ENCODE data around the gene MINDY4. TPM values are rescaled to one million over a fixed set of nuclear protein-coding genes. Genes with fewer than 3 reads are reported as not detected.

The MINDY4 gene
- total RNA-seq, 1 experiment from 2014 or later = 3.0 TPM

DNA sequence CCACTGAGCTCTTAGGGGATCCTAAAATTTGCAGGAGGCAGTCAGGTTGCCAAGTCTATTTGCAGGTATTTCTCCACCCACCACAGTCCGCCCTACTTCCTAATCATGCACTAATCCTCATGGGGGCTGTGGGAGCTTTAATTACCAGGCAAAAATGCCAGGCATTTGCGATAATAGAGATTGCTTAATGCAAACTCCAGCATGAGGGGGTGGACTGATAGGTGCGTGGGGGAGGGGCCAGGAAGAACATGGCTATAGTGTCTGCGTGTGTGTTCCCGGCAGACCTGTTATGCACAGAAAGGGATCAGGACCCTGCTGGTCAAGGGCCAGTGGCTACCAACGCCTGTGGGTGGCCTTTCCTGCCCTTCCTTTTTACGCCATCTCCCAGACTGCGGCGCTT, 124.8 kb downstream of the MINDY4 start:
- TF ChIP-seq EZH2 (IDR thresholded peaks at IDR 0.05; ENCODE audit: low read length, unreplicated experiment) = no peak
- no peak for TF ChIP-seq CTCF (conservative IDR thresholded peaks at IDR 0.05; ENCODE audit: low read depth, low read length)
- no peak for TF ChIP-seq EZH2phosphoT487 (IDR thresholded peaks at IDR 0.05; ENCODE audit: borderline replicate concordance, low read length)
- H3K27ac ChIP-seq (ENCODE audit: low read length) = no peak overlapping the region
- intact Hi-C loops (cut with micrococcal nuclease) = no loop called here
- H3K36me3 ChIP-seq (ENCODE audit: low read depth, low read length) = no peaks in the 10 kb centered on the region
- no peaks in the 10 kb centered on the region for H4K20me1 ChIP-seq (ENCODE audit: low read length)
- DNase-seq (no peak), ATAC-seq (no peak)
- H3F3A ChIP-seq (ENCODE audit: low read length, unreplicated experiment) = no peaks in the 10 kb centered on the region
- H3K9ac ChIP-seq (ENCODE audit: low read length) = no peak overlapping the region
- BruUV-seq (replicated peaks) = no TSS peak
- no peaks in the 10 kb centered on the region for H3K9me3 ChIP-seq (ENCODE audit: low read length)
- H3K79me2 ChIP-seq (ENCODE audit: low read length) = no peaks in the 10 kb centered on the region
- no peak overlapping the region for H3K4me2 ChIP-seq (ENCODE audit: low read length)
- H3K9me2 ChIP-seq (replicated peaks; ENCODE audit: low read length) = no peaks in the 10 kb centered on the region
- ChIA-PET CTCF (no interaction called here), POLR2A (ENCODE audit: unreplicated experiment) (interaction anchor here (0.6 kb wide), 1 partner anchor 24 kb away, joined by 8 read pairs; no protein-coding TSS in a partner anchor)
- no peak overlapping the region for H2AFZ ChIP-seq (ENCODE audit: low read length)
- H3K27me3 ChIP-seq (ENCODE audit: low read length) = no peaks in the 10 kb centered on the region
- no peak overlapping the region for H3K4me3 ChIP-seq (ENCODE audit: low read length)
- no peaks in the 10 kb centered on the region for H3K4me1 ChIP-seq (ENCODE audit: insufficient read depth, low read length)

DNA sequence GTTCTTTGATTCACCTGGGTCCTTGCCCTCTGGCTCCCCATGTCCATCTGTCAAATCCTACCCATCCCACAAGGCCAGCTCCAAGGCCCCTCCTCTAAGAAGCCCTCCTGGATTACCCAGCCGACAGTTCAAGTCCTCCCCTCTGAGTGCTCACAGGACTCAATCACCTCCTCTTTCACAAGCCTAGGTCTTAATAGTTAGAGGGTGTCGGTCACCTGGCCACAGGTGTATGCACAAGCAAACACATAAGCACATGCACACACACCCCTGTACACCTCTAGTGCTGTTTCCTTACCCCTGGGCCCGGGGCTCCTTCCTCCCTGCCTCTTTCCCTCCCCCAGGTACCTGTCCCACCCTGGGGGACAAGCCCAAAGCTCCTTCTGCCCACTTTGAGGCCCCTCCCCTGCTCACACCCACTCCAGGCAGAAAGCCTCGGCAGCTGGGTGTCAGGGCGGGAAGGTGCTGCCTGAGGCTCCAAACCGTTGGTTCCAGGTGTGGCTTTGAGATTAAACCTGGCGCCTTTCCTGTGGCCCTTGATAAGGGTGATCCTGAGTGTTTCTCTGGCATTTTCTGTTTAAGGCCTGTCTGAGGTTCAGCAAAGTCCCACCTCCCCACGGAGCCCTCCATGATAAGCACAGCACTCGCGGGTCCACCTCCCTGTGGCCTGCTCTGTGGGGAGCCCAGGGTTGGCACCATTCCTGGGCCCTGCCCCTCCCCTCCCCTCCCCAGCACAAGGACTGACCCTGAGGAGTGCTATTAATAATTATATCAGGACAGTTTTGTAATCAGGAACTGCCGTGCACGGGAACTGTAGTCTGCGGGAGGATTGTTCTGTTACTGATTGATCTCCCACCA, 125.8 kb downstream of the MINDY4 start:
- intact Hi-C loops (cut with micrococcal nuclease) = no loop called here
- Histone ChIP-seq H3K4me3 (ENCODE audit: low read length) (no peak overlapping the region), H3K9ac (ENCODE audit: low read length) (no peak overlapping the region), H3K4me2 (ENCODE audit: low read length) (no peak overlapping the region), H2AFZ (ENCODE audit: low read length) (no peak overlapping the region), H3K36me3 (ENCODE audit: low read depth, low read length) (no peaks in the 10 kb centered on the region), H3K4me1 (ENCODE audit: insufficient read depth, low read length) (no peaks in the 10 kb centered on the region), H3K9me3 (ENCODE audit: low read length) (no peaks in the 10 kb centered on the region), H3F3A (ENCODE audit: low read length, unreplicated experiment) (no peaks in the 10 kb centered on the region), H3K27me3 (ENCODE audit: low read length) (no peaks in the 10 kb centered on the region), H4K20me1 (ENCODE audit: low read length) (no peaks in the 10 kb centered on the region), H3K79me2 (ENCODE audit: low read length) (no peaks in the 10 kb centered on the region), H3K9me2 (replicated peaks; ENCODE audit: low read length) (no peaks in the 10 kb centered on the region), H3K27ac (ENCODE audit: low read length) (no peak overlapping the region)
- TF ChIP-seq EZH2phosphoT487 (IDR thresholded peaks at IDR 0.05; ENCODE audit: borderline replicate concordance, low read length) = no peak
- no peak for TF ChIP-seq EZH2 (IDR thresholded peaks at IDR 0.05; ENCODE audit: low read length, unreplicated experiment)
- no peak for TF ChIP-seq CTCF (conservative IDR thresholded peaks at IDR 0.05; ENCODE audit: low read depth, low read length)
- ATAC-seq (no peak), DNase-seq (no peak)
- BruUV-seq (replicated peaks) = no TSS peak
- ChIA-PET POLR2A (ENCODE audit: unreplicated experiment) (interaction anchor here (0.6 kb wide), 1 partner anchor 23 kb away, joined by 4 read pairs; no protein-coding TSS in a partner anchor), CTCF (no interaction called here)

DNA sequence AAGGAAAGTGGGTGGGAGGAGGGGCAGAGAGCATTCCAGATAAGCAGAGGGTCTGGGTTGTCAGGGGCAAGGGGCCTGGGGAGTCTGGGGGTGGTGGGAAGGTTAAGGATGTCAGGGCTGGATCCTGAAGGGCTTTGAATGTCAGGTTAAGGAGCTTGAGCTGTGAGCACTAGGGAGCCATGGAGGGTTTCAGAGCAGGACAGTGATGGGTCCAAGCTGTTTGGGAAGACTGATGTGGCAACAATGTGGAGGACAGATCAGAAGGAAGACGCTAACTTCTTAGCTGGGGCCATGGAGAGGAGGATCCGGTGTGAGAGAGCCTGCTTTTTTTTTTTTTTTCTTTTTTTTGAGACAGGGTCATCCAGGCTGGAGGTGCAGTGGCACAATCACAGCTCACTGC, 126.6 kb downstream of the MINDY4 start:
- BruUV-seq (replicated peaks) = no TSS peak
- Histone ChIP-seq H3F3A (ENCODE audit: low read length, unreplicated experiment) (no peaks in the 10 kb centered on the region), H3K4me2 (ENCODE audit: low read length) (no peak overlapping the region), H3K9me2 (replicated peaks; ENCODE audit: low read length) (no peaks in the 10 kb centered on the region), H4K20me1 (ENCODE audit: low read length) (no peaks in the 10 kb centered on the region), H3K9ac (ENCODE audit: low read length) (no peak overlapping the region), H3K79me2 (ENCODE audit: low read length) (no peaks in the 10 kb centered on the region), H3K9me3 (ENCODE audit: low read length) (no peaks in the 10 kb centered on the region), H3K4me3 (ENCODE audit: low read length) (no peak overlapping the region), H3K4me1 (ENCODE audit: insufficient read depth, low read length) (no peaks in the 10 kb centered on the region), H2AFZ (ENCODE audit: low read length) (no peak overlapping the region), H3K27ac (ENCODE audit: low read length) (no peak overlapping the region), H3K27me3 (ENCODE audit: low read length) (no peaks in the 10 kb centered on the region), H3K36me3 (ENCODE audit: low read depth, low read length) (no peaks in the 10 kb centered on the region)
- ATAC-seq (no peak), DNase-seq (no peak)
- no peak for TF ChIP-seq EZH2phosphoT487 (IDR thresholded peaks at IDR 0.05; ENCODE audit: borderline replicate concordance, low read length)
- TF ChIP-seq EZH2 (IDR thresholded peaks at IDR 0.05; ENCODE audit: low read length, unreplicated experiment) = no peak
- no peak for TF ChIP-seq CTCF (conservative IDR thresholded peaks at IDR 0.05; ENCODE audit: low read depth, low read length)
- ChIA-PET CTCF (no interaction called here), POLR2A (ENCODE audit: unreplicated experiment) (interaction anchor here (0.6 kb wide), 1 partner anchor 22 kb away, joined by 4 read pairs; no protein-coding TSS in a partner anchor)
- intact Hi-C loops (cut with micrococcal nuclease) = no loop called here

All from PC-3 (cell line).